Activated CD4-positive, alpha-beta T cell treated with anti-CD3 and anti-CD28 coated beads for 4 hours (primary cell): ENCODE data around the gene MAP4K3.

Experiments
- DNase-seq, 2 donors: peaks; one replicate each; pipeline ENCODE4 v3.0.0-alpha.2; 2020

MAP4K3 gene

DNA sequence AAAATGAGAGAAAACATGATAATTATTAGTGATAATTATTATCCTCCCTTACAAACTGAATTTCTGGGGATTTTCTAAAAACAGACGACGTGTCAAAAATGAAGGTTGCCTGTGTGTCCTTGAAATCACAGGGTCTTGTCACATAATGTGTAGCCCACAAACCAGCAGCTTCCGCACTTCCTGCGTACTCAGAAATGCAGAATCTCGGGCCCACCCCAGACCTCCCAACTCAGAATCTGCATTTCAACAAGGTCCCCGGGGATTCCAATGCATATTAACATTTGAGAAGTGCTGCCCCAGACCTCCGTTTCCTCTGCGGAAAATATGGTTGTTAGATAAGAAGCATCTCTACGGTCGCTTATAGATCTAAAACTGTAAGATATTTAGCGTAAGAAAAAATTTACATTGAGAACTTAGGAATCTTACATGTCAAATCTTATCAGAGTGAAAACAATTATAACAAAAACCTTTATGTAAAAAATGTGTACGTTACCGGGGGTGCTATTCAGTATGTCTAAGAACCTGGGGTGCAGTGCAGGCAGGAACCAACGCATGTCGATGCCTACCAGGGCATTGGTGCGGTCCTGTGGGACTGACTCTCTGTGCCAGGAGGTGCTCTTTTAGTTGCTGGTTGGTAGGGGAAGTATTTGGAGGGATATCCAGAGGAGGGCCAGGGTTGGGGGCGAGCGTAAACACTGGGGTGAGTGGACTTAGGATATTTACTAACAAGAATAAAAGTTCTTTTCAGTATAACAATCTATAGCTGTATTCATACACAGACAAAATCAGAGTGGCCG lies 208.5 kb downstream of the MAP4K3 start:
- DNase-seq, result peak; percentile 3 to 8

DNA sequence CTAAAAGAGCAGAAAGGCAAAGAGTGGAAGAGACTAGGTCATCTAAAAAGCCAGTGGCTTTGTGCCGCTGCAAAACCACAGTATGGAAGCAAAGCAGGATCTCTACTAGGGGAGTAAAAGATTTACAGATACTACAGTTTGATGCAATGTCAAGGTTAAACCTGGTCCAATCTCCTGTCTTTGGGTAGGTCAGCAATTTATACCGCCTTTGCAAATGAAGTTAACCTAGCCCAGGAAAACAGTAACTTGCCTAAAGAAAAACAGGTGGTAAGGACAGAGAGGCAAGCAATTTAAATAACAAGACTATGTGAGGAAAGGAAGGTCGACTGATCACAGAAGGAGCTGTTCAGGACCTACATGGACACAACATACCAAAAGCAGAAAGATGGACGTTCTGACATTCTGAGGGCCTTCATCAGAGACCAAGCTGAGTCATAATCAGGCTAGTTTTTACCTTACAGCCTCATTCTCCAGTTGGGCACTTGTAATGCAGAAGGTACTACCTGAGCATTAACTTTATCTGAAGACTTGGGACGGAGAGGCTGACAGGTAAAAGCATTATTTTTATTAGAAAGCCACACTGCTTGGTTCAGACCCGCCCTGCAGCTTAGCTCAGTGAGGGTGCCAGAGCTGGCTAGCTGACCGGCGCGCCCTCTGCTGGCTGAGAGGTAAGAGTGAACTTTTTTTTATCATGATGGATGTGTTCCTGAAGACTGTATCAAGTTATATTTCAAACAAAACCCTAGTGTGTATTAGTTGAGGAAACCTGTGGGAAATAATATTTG lies 209.3 kb downstream of the MAP4K3 start:
- peak; percentile 81 to 82 for DNase-seq

DNA sequence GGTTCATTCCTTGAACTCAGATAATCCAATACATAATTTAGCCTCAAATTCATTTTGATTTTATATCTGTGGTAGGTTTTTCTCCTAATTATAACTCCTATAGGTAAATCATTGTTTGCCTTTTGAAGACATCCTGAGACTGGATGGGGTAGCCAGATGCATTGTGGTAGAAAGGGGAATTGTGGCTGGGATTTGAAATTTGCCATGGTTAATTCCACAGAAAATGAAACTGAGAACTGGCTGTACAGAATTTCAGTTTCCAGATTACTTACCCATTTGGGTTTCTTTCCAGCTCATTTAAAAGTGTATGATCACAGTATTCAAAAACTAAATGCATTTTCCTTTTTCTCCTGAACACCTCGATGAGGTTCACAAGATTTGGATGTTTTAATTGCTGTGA lies 211.5 kb downstream of the MAP4K3 start:
- DNase-seq, result no peak

- no peak for DNase-seq
Observed at GRCh38 chr2:39223909-39224308, 213.2 kb downstream of the MAP4K3 start.

GRCh38 chr2:39221459-39221858 lies 215.6 kb downstream of the MAP4K3 start:
- DNase-seq, result no peak

DNA sequence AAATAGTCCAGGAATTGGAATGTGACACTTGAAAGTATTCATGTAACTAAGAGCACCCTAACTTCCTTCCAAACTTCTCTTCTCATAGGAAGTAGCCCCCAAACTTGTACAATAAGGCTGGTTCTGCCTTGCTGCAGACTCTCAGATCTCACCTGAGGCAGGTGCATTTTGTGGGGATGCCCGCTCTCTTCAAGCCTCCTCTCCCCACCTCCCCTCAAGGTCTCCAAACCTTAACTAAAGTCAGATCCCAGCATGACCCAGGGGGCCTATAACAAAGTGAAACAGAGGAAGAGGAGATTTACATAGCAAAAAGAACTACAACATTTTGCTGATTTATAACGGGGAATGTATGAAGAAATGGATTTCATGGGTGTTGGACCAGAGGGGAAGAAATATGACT lies 216.9 kb downstream of the MAP4K3 start:
- DNase-seq, result no peak

GRCh38 chr2:39218391-39218790 lies 218.7 kb downstream of the MAP4K3 start:
- no peak for DNase-seq

GRCh38 chr2:39217192-39217550 lies 219.9 kb downstream of the MAP4K3 start:
- no peak for DNase-seq

DNA sequence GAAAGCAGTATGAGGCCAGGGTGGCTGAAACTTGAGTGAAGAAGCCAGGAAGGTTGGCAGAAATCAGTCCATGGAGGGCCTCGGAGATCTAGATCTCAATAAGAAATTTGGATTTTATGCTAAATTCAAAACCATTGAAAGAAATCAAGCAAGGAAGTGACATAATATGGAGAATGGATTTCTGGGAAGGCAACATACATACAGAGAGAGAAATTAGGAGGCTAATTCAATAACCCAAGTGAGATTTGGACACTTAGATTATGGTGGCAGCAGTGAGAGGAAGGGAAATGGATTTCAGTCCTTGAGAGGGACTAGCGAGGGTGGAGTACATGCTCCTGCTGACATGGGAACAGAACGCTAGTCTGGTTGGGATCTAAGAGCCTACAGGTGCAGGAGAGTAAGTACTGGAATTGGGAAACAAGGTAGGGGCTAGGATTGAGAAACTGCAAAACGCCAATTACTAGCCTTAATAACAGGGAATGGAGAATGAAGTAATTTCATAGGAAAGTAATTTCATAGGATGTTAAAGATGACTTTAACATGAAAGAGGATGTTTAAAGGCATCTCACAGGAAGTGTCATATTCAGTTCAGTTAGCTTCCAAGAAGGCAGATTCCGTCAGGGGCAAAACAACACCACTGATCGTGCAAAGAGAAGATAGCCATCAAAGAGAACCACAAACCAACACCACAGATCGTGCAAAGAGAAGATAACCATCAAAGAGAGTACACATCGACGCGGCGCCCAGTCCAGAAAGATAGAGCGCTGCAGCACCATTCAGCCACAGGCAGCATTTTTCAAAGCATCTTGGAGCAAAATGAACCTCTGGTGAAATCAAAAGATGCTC lies 220.5 kb downstream of the MAP4K3 start:
- DNase-seq, result peak; percentile 42 to 61

- no peak for DNase-seq
Observed at GRCh38 chr2:39215545-39215944, 221.5 kb downstream of the MAP4K3 start.

DNA sequence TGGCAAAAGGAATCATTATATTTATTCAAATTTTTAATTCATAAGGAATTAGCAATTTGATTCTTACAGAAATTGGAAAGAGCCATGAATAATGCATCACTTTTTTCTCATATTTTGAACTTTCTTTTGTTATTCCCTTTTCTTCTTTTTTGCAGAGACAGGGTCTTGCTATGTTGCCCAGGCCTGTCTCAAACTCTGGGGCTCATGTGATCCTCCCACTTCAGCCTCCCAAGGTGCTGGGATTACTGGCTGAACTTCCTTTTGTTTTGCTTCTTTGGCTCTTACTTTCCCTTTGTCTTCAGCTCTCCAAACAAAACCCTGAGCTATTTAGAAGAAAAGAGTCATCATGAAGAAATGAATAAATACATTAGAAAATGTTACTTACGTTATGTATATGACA lies 224.1 kb downstream of the MAP4K3 start:
- no peak for DNase-seq

GRCh38 chr2:39210846-39211245 lies 226.2 kb downstream of the MAP4K3 start:
- DNase-seq, result no peak

GRCh38 chr2:39203382-39203781 lies 233.7 kb downstream of the MAP4K3 start:
- no peak for DNase-seq

- DNase-seq, result no peak
Observed at GRCh38 chr2:39202639-39203369, 234.3 kb downstream of the MAP4K3 start.
